ENCODE data around the gene CCNDBP1.
A peak's percentile ranks its signal among the peaks of the same experiment; 100 is the strongest.
"Not testable (repeated sequence)": the region's sequence is repeated elsewhere in the genome, so short reads cannot be mapped to it uniquely, and the experiment has no call there.

The CCNDBP1 gene

DNA sequence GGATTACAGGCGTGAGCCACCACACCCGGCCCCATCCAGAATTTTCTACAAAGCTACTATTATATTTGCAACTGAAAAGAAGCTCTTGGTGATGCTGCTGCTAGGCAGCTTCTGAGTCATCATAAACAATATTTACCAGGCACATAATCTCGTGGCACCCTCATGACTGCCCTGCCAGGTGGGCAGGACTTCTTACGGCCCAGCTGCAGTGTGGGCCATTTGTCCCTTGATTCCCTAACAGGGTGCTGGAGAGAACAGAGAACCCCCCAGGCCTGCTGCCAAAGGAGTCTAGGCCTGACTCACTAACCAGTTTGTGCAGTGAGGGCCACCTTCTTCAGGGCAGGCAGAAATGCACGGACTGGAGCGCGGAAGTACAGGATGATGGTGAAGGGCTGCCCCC is 30.8 kb downstream of the CCNDBP1 start:
- no peak for DNase-seq (ENCODE audit: low spot score)

DNA sequence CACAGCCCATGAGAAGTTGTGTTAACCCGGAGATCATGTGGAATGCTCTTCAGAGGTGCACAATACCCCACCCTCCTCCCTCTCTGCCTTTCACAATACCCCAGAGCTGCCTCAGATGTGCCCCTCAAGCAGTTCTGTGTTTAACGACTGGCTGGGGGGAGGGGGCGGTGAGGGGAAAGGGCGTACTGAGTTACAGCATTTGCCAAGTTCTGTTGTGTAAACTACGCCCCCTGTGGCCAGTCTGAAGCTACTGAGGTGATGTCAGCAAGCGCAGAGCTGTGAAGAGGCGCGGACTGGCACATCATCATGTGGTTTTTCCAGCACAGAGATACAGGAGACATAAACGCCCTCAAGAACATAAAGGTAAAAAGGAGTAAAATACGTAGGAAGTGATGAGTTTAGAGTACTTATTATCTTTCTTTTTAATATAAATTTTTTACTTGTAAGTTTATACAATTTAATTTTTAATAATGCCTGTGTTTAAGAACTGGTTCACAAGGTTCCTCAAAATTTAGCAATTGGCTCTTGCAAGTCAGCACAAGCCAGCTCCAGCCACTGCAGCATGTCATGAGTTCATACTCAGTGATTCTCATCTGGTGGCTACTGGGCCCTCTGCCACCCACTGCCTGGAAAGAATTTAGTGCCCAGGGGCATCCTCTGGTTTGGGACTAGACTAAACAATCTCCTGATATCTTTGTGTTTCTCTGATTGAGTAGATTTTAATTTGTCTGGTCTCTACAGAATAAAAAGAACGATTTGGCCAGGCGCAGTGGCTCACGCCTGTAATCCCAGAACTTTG is 33.9 kb downstream of the CCNDBP1 start:
- no peak for DNase-seq (ENCODE audit: low spot score)

DNA sequence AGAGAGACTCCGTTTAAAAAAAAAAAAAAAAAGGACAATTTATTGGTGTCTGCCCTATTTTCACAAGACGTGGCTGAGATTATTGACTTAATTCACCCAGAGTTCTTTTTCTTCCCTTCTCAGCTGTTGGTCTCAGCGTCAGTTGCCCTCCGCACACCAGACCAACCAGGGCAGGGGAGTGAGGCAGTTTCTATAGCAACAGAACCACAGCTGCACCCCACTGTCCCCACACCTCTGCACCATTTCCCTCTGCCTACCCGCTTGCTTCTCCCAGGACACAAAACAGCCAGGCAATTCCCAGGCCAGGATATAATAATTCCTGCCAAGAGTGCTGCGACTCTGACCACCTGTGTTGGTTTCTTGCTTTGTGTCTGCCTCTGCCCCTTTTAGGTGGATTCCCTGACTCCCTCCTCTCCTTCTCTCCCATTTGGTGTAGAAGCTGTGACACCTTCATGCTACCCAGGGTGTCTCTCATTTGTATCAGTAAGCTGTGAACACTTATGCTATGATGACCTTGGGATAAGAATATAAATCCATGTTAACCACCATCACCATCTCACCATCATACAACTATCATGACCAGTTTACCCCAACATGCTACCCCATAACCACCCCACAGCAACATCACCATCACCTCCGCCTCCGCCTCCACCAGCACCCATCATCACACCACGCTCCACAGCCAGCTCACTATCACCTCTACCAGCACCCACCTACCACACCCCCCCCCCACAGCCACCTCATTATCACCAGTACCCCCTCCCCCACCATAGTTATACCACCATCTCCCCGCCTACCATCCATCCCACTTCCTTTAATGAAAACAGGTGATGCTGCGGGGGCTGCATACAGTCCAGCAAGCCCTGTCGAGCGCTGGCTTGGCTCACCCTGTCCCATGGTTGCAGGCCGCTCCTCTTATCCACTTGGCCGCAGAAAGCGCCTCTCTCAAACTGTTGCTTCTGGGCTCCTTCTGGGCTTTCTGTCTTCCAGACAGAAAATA is 35.0 kb downstream of the CCNDBP1 start:
- DNase-seq (ENCODE audit: low spot score): no peak

DNA sequence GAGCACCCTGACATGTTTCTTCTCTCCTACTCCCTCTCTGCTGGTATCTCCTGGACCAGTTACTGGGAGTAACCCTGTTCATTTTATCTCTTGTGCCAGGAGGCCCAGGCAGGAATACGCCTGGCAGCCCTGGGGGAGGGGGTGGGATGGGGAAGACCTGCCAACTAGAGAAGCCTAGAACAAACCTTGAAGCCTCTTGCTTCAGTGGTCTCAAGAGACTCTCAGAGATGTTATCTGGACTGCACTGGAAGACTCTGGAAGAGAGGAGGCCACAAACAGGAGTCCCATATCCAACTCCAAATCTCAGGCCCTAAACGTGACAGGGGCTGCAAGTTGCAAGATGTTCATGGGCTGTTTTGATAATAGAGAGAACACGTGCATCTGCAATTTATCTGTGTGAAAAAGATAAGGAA is 35.8 kb downstream of the CCNDBP1 start, which contains the start of gene EPB42:
EPB42 (minus strand) TSS at position 28 of the 413 bp plus-strand sequence. CDS start 193 bp downstream, outside the sequence.
- DNase-seq (ENCODE audit: low spot score): no peak

DNA sequence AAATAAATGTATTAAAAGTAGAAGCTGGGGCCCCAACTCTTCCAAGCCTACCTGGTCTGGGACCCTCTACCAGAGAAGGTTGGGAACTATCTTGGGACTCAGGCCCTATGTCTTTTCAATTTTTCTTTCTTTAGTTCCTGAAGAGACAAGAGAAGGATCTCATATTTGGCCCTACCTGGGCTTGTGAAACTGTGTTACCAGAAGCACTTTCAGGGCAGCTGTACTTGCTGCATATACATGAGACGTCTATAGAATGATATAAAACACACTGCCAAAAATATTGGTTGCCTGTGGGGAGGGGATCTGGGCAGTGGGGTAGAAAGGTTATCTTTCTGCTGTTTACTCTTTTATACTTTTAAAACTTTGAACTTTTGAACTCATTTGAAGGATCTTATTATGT is 36.2 kb downstream of the CCNDBP1 start:
- DNase-seq (ENCODE audit: low spot score): no peak

DNA sequence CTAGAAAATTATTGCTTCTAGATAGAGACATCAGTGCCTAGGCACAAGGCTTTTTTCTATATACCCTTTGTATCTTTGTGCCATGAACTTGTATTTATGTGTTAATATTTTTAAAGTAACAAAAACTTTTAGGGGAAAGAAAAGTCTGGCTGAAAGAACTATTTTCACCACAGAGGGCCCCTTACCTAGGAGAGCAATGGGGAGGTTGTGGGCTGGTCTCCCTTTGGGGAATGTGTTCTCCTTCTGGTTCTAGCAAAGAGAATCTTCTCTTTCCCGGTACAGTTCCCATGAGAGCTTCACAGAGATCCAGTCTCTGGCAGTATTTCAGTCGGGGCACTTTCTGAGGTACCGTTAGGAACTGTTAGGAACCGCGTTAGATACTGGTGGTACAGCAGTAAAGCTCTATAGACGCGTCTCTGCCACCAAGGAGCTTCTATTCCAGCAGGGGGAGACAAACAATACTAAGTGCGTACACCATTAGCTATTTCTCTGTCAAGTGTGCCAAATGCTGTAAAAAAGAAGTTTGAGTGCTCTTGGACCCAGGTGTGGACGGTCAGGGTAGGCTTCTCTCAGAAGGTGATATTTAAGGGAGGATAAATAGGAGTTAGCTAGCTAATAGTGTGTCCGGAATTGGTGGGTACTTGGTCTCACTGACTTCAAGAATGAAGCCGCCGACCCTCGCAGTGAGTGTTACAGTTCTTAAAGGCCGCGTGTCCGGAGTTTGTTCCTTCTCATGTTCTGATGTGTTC is 40.2 kb downstream of the CCNDBP1 start:
- DNase-seq (ENCODE audit: low spot score): peak; percentile 79

DNA sequence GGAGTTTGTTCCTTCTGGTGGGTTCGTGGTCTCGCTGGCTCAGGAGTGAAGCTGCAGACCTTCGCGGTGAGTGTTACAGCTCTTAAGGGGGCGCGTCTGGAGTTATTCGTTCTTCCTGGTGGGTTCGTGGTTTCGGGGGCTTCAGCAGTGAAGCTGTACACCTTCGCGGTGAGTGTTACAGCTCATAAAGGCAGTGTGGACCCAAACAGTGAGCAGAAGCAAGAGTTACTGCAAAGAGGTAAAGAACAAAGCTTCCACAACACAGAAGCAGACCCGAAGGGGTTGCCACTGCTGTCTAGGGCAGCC is 40.7 kb downstream of the CCNDBP1 start:
- DNase-seq (ENCODE audit: low spot score): not testable (repeated sequence)

DNA sequence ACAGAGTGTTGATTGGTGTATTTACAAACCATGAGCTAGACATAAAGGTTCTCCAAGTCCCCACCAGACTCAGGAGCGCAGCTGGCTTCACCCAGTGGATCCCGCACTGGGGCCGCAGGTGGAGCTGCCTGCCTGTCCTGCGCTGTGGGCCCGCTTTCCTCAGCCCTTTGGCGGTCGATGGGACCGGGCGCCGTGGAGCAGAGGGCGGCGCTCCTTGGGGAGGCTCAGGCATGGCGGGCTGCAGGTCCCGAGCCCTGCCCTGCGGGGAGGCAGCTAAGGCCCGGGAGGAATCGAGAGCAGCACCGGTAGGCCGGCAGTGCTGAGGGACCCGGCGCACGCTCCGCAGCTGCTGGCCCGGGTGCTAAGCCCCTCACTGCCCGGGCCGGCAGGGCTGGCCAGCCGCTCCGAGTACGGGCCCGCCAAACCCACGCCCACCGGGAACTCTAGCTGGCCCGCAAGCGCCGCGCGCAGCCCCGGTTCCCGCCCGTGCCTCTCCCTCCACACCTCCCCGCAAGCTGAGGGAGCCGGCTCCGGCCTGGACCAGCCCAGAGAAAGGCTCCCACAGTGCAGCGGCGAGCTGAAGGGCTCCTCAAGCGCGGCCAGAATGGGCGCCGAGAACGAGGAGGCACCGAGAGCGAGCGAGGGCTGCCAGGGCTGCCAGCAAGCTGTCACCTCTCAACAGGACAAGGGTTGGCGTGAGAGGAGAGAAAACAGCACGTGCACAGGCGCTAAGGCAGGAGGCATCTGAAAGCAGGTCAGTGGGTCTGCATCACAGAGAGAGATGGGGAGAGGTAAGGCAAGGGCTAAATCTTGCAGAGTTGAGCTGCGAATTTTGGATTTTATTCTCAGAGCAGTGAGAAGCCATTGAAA is 41.5 kb downstream of the CCNDBP1 start:
- DNase-seq (ENCODE audit: low spot score): no peak

DNA sequence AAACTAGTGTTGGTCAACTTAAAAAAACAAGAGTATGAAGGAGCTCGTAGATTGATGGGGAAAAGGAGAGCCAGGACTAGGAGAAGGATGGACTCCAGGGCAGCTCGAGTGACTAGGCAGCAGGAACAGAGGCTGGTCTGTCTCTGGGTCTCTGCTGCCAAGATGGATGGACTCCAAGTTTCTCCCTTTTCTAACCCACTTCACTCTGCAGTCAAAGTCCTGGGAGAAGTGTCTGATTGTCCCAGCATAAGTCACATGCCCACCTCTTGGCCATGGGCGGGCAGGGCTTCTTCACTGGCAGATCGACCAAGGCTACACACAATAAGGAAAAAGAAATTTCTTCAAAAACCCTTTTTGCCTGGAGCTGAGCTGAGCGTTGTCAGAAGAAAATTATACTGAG is 44.8 kb downstream of the CCNDBP1 start:
- DNase-seq (ENCODE audit: low spot score): no peak

DNA sequence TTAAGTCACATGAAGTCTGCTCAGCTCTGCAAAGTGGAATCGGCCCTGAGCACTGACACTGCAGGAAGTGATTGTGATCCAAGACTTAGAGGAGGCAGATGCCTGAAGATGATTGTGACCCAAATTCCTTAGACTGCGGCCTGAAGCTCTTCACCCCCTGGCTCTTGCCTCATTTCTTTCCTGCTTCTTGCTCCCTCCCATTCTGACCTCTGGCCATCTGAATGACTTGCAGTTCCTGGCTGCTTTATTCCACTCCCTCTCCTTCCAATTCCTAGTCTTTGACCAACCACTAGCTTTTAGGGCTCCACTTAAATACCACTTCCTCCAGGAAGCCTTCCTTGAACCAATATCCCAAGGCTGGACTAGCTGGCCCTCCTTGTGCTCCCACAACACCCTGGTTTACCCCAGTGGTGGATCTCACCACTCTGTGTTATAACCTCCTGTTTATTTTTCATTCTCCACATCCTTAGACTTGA is 45.5 kb downstream of the CCNDBP1 start:
- peak; percentile 76 for DNase-seq (ENCODE audit: low spot score)

DNA sequence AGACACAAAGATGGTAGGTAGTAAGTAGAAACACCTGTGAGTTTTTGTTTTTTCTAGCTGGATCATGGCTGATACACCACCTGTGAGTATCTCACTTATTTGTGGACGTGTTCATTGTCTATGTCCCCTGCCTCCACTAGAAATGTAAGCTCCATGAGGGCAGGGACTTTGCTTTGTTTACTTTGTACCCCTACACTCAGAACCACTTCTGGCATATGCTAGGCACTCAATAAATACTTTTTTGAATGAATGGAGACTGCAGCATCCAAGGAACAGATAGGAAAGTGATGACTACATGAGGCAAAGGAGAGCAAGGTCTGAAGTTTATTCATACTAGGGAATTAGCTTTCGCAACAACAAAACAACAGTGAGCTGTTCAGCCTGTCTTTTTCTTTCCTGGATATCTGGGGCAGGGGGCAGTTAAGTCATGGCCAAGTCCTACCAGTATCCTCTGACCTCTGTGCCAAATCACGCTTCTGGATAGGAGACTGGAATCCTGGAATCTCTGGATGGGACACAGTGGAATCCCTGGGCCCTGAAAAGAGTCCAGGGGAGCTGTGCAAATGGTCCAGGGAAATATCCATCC is 47.2 kb downstream of the CCNDBP1 start:
- DNase-seq (ENCODE audit: low spot score): no peak

DNA sequence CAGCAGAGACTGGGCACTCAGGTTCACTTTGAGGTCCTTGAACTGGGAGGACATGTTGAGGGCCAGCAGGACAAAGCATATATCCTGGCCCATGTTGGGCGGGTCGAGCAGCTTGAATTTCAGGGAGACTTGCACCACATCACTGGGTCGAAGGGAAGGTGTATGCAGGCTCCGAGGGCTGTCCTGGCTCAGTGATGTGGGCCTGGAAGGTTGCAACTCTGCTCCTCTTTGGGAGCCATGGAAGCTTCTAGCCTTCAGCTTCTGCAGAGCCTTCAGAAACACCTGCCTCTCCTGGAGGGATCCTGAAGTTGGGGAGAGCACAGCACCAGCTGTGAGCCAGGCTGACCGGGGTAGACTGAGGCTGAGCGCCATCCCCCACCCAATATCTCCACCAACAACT is 50.3 kb downstream of the CCNDBP1 start:
- no peak for DNase-seq (ENCODE audit: low spot score)

DNA sequence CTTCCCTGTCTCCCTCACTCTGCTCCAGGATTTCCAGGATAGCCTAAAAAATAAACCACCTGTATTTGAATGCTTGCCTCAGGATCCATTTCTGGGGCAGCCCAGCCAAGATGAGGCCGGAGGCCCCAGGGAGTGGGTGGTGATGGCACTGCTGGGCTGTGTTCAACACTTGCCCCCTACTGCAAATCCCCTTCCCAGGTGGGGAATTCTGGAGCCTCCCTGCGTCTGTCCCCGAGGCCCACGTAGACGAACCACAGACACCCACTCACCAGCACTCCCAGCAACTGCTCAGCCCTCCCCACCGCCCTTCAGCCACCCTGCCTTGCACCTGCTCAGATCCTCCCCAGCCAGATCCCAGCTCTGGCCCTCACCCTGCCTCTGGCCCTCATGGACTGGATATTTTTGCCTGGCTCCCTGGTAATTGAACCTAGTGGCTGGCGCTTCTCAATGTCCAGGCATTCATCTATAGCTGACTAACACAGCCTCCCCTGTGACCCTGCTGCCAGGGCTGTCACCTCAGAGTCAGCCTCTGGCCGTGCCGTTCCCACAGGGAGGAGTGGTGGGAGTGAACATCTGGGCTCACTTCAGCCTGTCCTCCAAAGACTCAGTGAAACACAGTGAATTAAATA is 52.8 kb downstream of the CCNDBP1 start:
- no peak for DNase-seq (ENCODE audit: low spot score)

DNA sequence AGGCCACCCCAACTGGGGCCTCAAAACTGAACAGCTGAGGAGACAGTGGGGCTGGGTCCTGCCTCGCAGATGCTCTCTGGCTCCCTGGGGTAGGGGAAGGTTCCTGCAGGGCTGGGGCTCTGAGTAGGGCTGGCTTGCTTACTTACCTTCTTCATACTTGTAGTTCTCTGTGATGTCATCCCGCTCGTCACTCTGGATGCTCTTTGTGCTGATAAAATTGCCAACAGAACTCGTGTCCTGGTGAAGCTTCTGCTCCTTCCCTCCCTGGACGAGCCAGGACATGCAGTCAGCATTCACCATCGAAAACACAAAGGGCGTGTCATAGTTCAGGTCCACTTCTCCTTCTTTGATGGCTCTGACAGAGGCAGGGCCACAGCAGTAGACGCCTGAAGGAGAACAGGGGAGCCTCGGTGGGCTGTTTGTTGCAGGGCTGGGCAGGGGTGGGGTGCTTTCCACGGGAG is 53.5 kb downstream of the CCNDBP1 start:
- no peak for DNase-seq (ENCODE audit: low spot score)

DNA sequence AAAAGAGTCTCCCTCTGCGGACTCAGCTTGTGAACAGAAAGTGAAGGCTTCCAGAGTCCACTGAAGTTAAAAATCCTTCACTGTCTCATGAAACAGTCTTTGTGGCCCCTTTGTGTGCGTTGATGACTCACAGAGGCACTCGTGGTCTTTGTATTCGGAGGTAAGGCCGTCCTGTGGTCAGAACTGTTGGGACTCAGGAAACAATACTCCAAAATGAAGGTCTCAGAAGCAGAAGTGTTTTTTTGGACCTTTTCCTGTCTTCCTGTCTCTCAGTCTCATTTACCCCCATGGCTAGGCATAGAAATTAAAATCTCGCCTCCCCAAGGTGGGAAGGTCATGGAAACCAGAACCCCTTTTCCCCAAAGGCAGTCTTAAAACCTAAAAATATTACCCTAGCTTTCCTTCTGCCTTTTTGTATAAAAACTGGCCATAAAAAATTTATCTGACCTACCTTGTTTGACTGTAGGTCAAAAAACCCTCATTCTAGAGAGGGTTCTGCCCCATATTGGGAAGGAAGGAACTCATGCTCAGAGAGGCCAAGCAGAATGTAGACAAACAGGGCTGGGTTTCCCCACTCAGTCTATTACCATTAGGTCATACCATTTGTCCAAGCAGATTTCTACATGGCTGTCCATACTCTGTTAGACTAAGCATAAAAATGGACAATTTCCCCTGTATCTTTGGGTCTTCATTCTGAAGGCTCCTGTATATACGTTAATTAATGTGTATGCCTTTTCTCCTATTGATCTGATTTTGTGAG is 54.7 kb downstream of the CCNDBP1 start:
- no peak for DNase-seq (ENCODE audit: low spot score)

DNA sequence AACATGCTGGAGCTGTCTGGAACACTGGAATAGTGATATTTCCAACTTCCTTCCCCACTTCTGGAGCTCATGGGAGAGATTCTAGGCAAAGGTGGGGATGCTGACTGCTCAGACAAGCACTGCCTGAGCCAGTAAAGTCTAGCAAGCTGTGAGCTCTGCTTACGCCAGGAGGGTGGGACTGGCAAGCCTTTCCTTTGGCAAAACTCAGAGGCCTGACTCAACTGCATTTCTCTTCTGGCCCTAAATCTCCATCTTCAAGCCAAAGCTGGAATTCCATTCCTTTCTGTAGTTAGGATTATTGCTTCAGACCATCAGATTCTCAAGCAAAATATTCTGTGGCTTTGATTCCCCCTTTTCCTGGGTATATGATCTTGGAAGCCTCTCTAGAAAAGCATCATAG is 55.9 kb downstream of the CCNDBP1 start:
- DNase-seq (ENCODE audit: low spot score): peak; percentile 87

DNA sequence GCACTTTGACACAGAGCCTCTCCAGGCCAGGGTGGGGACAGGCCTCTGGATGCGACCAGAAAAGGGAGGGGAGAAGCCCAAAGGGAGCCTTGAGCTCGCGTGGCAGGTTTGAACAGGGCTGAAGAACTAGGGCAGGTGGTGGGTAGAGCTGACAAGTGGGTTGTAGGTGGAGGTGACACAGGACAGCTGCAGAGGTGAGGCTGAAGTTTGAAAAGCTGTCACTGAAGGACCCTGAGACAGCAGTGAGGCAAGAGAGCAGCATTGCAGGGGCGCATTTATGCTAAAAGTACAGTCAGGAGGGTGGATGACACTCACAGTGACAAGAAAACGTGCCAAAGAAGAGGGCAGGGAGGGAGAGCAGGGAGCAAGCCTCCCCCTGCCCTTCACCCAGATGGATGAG is 57.4 kb downstream of the CCNDBP1 start:
- DNase-seq (ENCODE audit: low spot score): no peak

DNA sequence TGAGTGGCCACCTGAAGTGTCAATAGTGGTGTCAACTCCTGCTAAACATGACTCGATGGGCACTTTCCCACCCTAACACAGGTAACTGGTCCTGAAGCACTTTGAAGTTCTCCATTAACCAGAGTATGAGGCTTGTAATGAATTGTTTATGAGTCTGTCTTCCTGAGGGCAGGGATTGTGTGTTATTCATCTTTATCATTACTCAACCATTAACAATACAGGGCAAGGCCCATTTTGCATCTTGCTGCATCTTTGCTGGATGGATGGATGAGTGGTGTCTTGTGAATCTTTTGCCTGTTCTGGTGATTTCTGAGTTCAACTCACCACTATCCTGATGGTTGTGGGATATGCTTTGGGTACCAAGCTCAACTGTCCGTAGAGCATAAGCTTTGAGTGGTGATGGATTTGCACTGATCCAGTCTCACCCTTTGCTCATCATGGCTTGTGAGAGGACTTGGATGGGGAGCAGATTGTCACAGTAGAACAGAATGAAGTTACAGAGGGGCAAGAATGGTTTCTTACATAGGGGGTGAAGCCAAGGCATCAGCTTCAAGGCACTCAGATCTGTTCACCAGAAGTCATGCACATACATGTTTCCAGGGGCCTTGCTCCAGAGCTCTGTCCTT is 57.9 kb downstream of the CCNDBP1 start:
- no peak for DNase-seq (ENCODE audit: low spot score)

DNA sequence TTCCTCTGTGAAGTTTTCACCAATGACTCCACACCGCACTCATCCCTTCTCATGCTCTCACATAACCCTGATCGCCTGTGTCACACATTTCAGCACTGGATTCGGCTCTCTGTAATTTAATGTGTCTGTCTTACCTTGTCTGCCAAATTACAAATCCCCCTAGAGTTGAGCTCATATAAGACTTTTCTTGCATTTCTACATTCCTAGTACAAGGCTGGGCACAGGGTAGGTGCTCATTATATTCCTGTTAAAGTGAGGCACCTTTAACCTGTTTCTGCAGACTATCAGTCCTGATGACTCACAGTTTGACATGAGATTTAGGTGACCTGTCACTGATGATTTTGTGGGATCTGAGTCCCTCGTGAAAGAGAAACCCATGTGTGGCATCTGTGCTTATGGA is 58.9 kb downstream of the CCNDBP1 start:
- DNase-seq (ENCODE audit: low spot score): no peak
